ENCODE measurements around the gene HBA2. TPM values are rescaled to one million over a fixed set of nuclear protein-coding genes. Genes with fewer than 3 reads are reported as not detected.
"Not testable (repeated sequence)": the region's sequence is repeated elsewhere in the genome, so short reads cannot be mapped to it uniquely, and the experiment has no call there.

Gene HBA2
- polyA plus RNA-seq, 3 donors = 2.8 to 193 (median 158) TPM

DNA sequence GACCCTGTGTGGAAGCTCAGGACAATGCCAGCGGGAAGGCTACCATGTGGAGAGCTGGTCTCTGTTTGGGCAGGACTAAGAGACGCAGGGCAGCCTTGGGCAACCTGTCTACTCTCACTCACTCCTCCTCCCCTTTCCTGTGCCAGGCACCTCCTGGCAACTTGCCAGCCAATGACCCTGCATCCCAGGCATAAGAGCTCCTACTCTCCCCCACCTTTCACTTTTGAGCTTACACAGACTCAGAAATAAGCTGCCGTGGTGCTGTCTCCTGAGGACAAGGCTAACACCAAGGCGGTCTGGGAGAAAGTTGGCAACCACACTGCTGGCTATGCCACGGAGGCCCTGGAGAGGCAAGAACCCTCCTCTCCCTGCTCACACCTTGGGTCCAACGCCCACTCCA is 4.3 kb upstream of the HBA2 start:
- Histone ChIP-seq H3K4me3 (replicated peaks in 1 of 3; ENCODE audit: low read depth in 2 of 3, low read length in 3 of 3) (no peak overlapping the region), H3K9me3 (replicated peaks in 1 of 2; ENCODE audit: control insufficient read depth in 1 of 2, insufficient read depth in 1 of 2, low read length in 2 of 2) (peaks cover 0 to 21% of the 10 kb centered on the region in 2 donors), H3K36me3 (replicated peaks in 1 of 2; ENCODE audit: control insufficient read depth in 1 of 2, insufficient read depth in 2 of 2, low read length in 2 of 2) (no peaks in the 10 kb centered on the region), H3K4me1 (ENCODE audit: control insufficient read depth in 1 of 2, insufficient read depth in 2 of 2, low read length in 2 of 2) (peaks cover 8 to 16% of the 10 kb centered on the region in 2 donors), H2AFZ (ENCODE audit: insufficient read depth, low read depth, low read length, poor library complexity, severe bottlenecking) (no peak overlapping the region), H4K20me1 (ENCODE audit: insufficient read depth, low read length) (no peaks in the 10 kb centered on the region), H3K27me3 (ENCODE audit: control insufficient read depth in 2 of 2, insufficient read depth in 2 of 2, low read length in 2 of 2) (peaks cover 39 to 68% of the 10 kb centered on the region in 2 donors), H3K9ac (ENCODE audit: insufficient read depth, low read length, poor library complexity, severe bottlenecking) (no peak overlapping the region), H3K27ac (ENCODE audit: low read depth in 1 of 2, low read length in 2 of 2) (no peak overlapping the region), H3K79me2 (ENCODE audit: insufficient read depth, low read length) (no peaks in the 10 kb centered on the region), H3K4me2 (replicated peaks; ENCODE audit: extremely low read depth, low read length, poor library complexity, severe bottlenecking) (no peak overlapping the region)
- Mint-ChIP-seq H3K4me3 (peak overlapping the region in 1 of 2 donors; percentile 79), H3K36me3 (no peaks in the 10 kb centered on the region), H3K4me1 (peaks cover 10% of the 10 kb centered on the region), H3K27ac (no peak overlapping the region), H3K27me3 (ENCODE audit: low read depth in 3 of 3) (peaks cover 71 to 81% (median 74%) of the 10 kb centered on the region in 3 donors), H3K9me3 (peaks cover 0 to 16% (median 6%) of the 10 kb centered on the region in 7 donors)
- DNase-seq = no peak
- TF ChIP-seq, protein P1, sequence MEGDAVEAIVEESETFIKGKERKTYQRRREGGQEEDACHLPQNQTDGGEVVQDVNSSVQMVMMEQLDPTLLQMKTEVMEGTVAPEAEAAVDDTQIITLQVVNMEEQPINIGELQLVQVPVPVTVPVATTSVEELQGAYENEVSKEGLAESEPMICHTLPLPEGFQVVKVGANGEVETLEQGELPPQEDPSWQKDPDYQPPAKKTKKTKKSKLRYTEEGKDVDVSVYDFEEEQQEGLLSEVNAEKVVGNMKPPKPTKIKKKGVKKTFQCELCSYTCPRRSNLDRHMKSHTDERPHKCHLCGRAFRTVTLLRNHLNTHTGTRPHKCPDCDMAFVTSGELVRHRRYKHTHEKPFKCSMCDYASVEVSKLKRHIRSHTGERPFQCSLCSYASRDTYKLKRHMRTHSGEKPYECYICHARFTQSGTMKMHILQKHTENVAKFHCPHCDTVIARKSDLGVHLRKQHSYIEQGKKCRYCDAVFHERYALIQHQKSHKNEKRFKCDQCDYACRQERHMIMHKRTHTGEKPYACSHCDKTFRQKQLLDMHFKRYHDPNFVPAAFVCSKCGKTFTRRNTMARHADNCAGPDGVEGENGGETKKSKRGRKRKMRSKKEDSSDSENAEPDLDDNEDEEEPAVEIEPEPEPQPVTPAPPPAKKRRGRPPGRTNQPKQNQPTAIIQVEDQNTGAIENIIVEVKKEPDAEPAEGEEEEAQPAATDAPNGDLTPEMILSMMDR (IDR thresholded peaks at IDR 0.05) = no peak
- intact Hi-C loops (cut with micrococcal nuclease) = no loop called here
- WGBS (ENCODE audit: insufficient coverage) = 78% methylated on average over 5 of the region's 6 CpGs

DNA sequence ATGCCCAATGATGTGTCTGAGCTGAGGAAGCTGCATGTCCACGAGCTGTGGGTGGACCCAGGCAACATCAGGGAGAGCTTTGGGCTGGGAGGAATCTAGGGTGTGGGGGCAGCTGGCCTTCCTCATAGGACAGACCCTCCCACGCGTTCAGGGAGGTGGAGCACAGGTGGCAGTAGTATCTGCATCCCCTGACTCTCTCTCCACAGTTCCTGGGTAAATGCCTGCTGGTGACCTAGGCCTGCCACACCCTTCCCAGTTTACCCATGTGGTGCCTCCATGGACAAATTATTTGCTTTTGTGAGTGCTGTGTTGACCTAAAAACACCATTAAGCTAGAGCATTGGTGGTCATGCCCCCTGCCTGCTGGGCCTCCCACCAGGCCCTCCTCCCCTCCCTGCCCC is 3.7 kb upstream of the HBA2 start:
- WGBS (ENCODE audit: insufficient coverage) = 78% methylated on average over 1 of the region's 3 CpGs
- Histone ChIP-seq H3K4me3 (replicated peaks in 1 of 3; ENCODE audit: low read depth in 2 of 3, low read length in 3 of 3) (no peak overlapping the region), H3K27me3 (ENCODE audit: control insufficient read depth in 2 of 2, insufficient read depth in 2 of 2, low read length in 2 of 2) (peaks cover 43 to 72% of the 10 kb centered on the region in 2 donors), H3K9ac (ENCODE audit: insufficient read depth, low read length, poor library complexity, severe bottlenecking) (no peak overlapping the region), H3K4me1 (ENCODE audit: control insufficient read depth in 1 of 2, insufficient read depth in 2 of 2, low read length in 2 of 2) (peaks cover 8 to 16% of the 10 kb centered on the region in 2 donors), H3K79me2 (ENCODE audit: insufficient read depth, low read length) (no peaks in the 10 kb centered on the region), H3K27ac (ENCODE audit: low read depth in 1 of 2, low read length in 2 of 2) (no peak overlapping the region), H3K4me2 (replicated peaks; ENCODE audit: extremely low read depth, low read length, poor library complexity, severe bottlenecking) (no peak overlapping the region), H2AFZ (ENCODE audit: insufficient read depth, low read depth, low read length, poor library complexity, severe bottlenecking) (no peak overlapping the region), H4K20me1 (ENCODE audit: insufficient read depth, low read length) (no peaks in the 10 kb centered on the region), H3K36me3 (replicated peaks in 1 of 2; ENCODE audit: control insufficient read depth in 1 of 2, insufficient read depth in 2 of 2, low read length in 2 of 2) (no peaks in the 10 kb centered on the region), H3K9me3 (replicated peaks in 1 of 2; ENCODE audit: control insufficient read depth in 1 of 2, insufficient read depth in 1 of 2, low read length in 2 of 2) (peaks cover 0 to 21% of the 10 kb centered on the region in 2 donors)
- TF ChIP-seq, protein P1 (IDR thresholded peaks at IDR 0.05) = no peak
- Mint-ChIP-seq H3K4me3 (peak overlapping the region in 1 of 2 donors; percentile 79), H3K4me1 (peaks cover 12% of the 10 kb centered on the region), H3K9me3 (peaks cover 0 to 19% (median 6%) of the 10 kb centered on the region in 7 donors), H3K27ac (no peak overlapping the region), H3K36me3 (no peaks in the 10 kb centered on the region), H3K27me3 (ENCODE audit: low read depth in 3 of 3) (peaks cover 71 to 82% (median 76%) of the 10 kb centered on the region in 3 donors)
- no peak for DNase-seq
- intact Hi-C loops (cut with micrococcal nuclease) = no loop called here

DNA sequence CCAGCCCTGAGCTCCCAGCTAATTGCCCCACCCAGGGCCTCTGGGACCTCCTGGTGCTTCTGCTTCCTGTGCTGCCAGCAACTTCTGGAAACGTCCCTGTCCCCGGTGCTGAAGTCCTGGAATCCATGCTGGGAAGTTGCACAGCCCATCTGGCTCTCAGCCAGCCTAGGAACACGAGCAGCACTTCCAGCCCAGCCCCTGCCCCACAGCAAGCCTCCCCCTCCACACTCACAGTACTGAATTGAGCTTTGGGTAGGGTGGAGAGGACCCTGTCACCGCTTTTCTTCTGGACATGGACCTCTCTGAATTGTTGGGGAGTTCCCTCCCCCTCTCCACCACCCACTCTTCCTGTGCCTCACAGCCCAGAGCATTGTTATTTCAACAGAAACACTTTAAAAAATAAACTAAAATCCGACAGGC is 2.6 kb upstream of the HBA2 start:
- H2AFZ ChIP-seq (ENCODE audit: insufficient read depth, low read depth, low read length, poor library complexity, severe bottlenecking); H3K9ac ChIP-seq (ENCODE audit: insufficient read depth, low read length, poor library complexity, severe bottlenecking); H3K4me2 ChIP-seq (replicated peaks; ENCODE audit: extremely low read depth, low read length, poor library complexity, severe bottlenecking); intact Hi-C loops (cut with micrococcal nuclease); H3K36me3 Mint-ChIP-seq; H3K27ac Mint-ChIP-seq; H3K4me3 ChIP-seq (replicated peaks in 1 of 3; ENCODE audit: low read depth in 2 of 3, low read length in 3 of 3); DNase-seq; H3K79me2 ChIP-seq (ENCODE audit: insufficient read depth, low read length); H4K20me1 ChIP-seq (ENCODE audit: insufficient read depth, low read length); H3K27ac ChIP-seq (ENCODE audit: low read depth in 1 of 2, low read length in 2 of 2); H3K36me3 ChIP-seq (replicated peaks in 1 of 2; ENCODE audit: control insufficient read depth in 1 of 2, insufficient read depth in 2 of 2, low read length in 2 of 2): not testable (repeated sequence)
- WGBS (ENCODE audit: insufficient coverage) = 10% methylated on average over 2 of the region's 5 CpGs
- Mint-ChIP-seq H3K27me3 (ENCODE audit: low read depth in 3 of 3) (peaks cover 77 to 90% (median 84%) of the 10 kb centered on the region in 3 donors), H3K4me1 (peaks cover 12% of the 10 kb centered on the region), H3K4me3 (peak overlapping the region in 1 of 2 donors; percentile 60), H3K9me3 (peaks cover 0 to 26% (median 8%) of the 10 kb centered on the region in 7 donors)
- Histone ChIP-seq H3K4me1 (ENCODE audit: control insufficient read depth in 1 of 2, insufficient read depth in 2 of 2, low read length in 2 of 2) (peaks cover 6 to 13% of the 10 kb centered on the region in 2 donors), H3K9me3 (replicated peaks in 1 of 2; ENCODE audit: control insufficient read depth in 1 of 2, insufficient read depth in 1 of 2, low read length in 2 of 2) (peaks cover 0 to 22% of the 10 kb centered on the region in 2 donors), H3K27me3 (ENCODE audit: control insufficient read depth in 2 of 2, insufficient read depth in 2 of 2, low read length in 2 of 2) (peaks cover 49 to 79% of the 10 kb centered on the region in 2 donors)
